GM23338 (cell line): Measurements from ENCODE around the gene AP2A2.

ENCODE experiments used
- CREB1 ChIP-seq: fragments of 250-450 bp; sonication (Bioruptor Pico); IDR thresholded peaks from 2 replicates; pipeline ENCODE4 v1.5.0; 2020; ENCODE audit warnings: low read depth, mild to moderate bottlenecking, moderate library complexity
- ETS1 ChIP-seq: IDR thresholded peaks from 2 replicates; pipeline ENCODE4 v1.6.1; 2016; ENCODE audit warnings: antibody characterized with exemption
- EZH2 ChIP-seq: fragments of 200-600 bp; sonication (generic); IDR thresholded peaks from one replicate; pipeline ENCODE4 v1.8.0; 2017; ENCODE audit warnings: antibody characterized with exemption, mild to moderate bottlenecking, low read depth; ENCODE audit not compliant: unreplicated experiment
- EZH2phosphoT487 ChIP-seq: fragments of 200-600 bp; sonication (generic); IDR thresholded peaks from one replicate; pipeline ENCODE4 v1.8.1; 2018; ENCODE audit warnings: antibody characterized with exemption; ENCODE audit not compliant: unreplicated experiment
- JUNB ChIP-seq: IDR thresholded peaks from one replicate; pipeline ENCODE4 v1.6.1; 2016; ENCODE audit warnings: antibody characterized with exemption; ENCODE audit not compliant: unreplicated experiment
- NANOG ChIP-seq: IDR thresholded peaks from 2 replicates; pipeline ENCODE4 v1.6.1; 2016; ENCODE audit warnings: antibody characterized with exemption, borderline replicate concordance
- POLR2AphosphoS5 ChIP-seq: IDR thresholded peaks from 2 replicates; pipeline ENCODE4 v1.6.1; 2016; ENCODE audit warnings: antibody characterized with exemption, low read depth
- REST ChIP-seq: IDR thresholded peaks from one replicate; pipeline ENCODE4 v1.6.1; 2018; ENCODE audit warnings: antibody characterized with exemption; ENCODE audit not compliant: unreplicated experiment
- STAT1 ChIP-seq: IDR thresholded peaks from one replicate; pipeline ENCODE4 v1.6.1; 2016; ENCODE audit warnings: antibody characterized with exemption; ENCODE audit not compliant: unreplicated experiment
- ZNF114 ChIP-seq: fragments of 250-450 bp; sonication (Bioruptor Pico); IDR thresholded peaks from 2 replicates; pipeline ENCODE4 v1.5.0; 2020; ENCODE audit warnings: mild to moderate bottlenecking, moderate library complexity
- ZNF331 ChIP-seq: fragments of 250-450 bp; sonication (Bioruptor Pico); IDR thresholded peaks from 2 replicates; pipeline ENCODE4 v1.5.0; 2020; ENCODE audit warnings: low read depth, mild to moderate bottlenecking, moderate library complexity
- ZNF462 ChIP-seq: fragments of 250-450 bp; sonication (Bioruptor Pico); IDR thresholded peaks from 2 replicates; pipeline ENCODE4 v1.5.0; 2020; ENCODE audit warnings: mild to moderate bottlenecking, moderate library complexity
- TF ChIP-seq, protein P1 (sequence below), 2 experiments: fragments of 200-600 bp in 1 of 2; sonication (generic) in 1 of 2; conservative IDR thresholded peaks; 2 replicates each; pipeline versions ENCODE4 v1.5.1 to v1.6.1; 2016 to 2017; ENCODE audit warnings: antibody characterized with exemption in 2 of 2, low read depth in 2 of 2, mild to moderate bottlenecking in 2 of 2, moderate library complexity in 1 of 2

DNA sequence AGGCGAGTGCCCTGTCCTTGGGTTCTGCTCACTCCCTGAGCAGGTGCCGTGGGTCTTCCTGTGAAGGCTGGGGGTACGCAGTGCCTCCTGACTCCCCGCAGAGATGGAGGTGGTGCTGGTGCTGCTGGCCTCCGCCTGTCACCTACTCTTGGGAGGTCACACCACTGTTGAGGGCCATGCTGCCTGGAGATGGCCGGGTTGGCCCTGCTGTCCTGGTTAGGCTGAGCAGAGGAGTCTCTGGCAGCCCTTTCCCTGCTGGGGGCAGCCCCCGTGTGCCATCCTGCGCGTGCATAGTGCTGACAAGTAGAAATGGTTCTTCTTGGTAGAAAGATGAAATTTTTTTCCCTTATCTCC is 61.3 kb downstream of the AP2A2 start:
- TF ChIP-seq, protein P1, sequence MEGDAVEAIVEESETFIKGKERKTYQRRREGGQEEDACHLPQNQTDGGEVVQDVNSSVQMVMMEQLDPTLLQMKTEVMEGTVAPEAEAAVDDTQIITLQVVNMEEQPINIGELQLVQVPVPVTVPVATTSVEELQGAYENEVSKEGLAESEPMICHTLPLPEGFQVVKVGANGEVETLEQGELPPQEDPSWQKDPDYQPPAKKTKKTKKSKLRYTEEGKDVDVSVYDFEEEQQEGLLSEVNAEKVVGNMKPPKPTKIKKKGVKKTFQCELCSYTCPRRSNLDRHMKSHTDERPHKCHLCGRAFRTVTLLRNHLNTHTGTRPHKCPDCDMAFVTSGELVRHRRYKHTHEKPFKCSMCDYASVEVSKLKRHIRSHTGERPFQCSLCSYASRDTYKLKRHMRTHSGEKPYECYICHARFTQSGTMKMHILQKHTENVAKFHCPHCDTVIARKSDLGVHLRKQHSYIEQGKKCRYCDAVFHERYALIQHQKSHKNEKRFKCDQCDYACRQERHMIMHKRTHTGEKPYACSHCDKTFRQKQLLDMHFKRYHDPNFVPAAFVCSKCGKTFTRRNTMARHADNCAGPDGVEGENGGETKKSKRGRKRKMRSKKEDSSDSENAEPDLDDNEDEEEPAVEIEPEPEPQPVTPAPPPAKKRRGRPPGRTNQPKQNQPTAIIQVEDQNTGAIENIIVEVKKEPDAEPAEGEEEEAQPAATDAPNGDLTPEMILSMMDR (conservative IDR thresholded peaks at IDR 0.05; ENCODE audit: low read depth in 2 of 2): no peak
- TF ChIP-seq NANOG (no peak), EZH2 (no peak), POLR2AphosphoS5 (no peak), REST (no peak), CREB1 (CRISPR knock-in tag) (no peak), ZNF331 (CRISPR knock-in tag) (no peak), STAT1 (no peak), ZNF462 (CRISPR knock-in tag) (no peak), EZH2phosphoT487 (no peak), ZNF114 (CRISPR knock-in tag) (no peak), JUNB (no peak), ETS1 (no peak)
